SK-N-SH (cell line): ENCODE measurements around the gene RPH3AL. TPM values are rescaled to one million over a fixed set of nuclear protein-coding genes. Genes with fewer than 3 reads are reported as not detected.

ENCODE experiments used
- CTCF ChIA-PET: fragments of 300-600, 350-600 bp; formaldehyde crosslinking; extraction: SDS; loops from one replicate; lab custom pipeline; 2021; lab: Yijun Ruan, JAX
- POLR2A ChIA-PET: fragments of 350-600 bp; sonication (Branson Sonifier 250); formaldehyde crosslinking; extraction: SDS; loops from one replicate; lab custom pipeline; 2020; ENCODE audit warnings: antibody characterized with exemption, inconsistent platforms; lab: Yijun Ruan, JAX
- DNase-seq: peaks from one replicate; pipeline ENCODE4 v3.0.0; 2012
- H2AFZ ChIP-seq: fragments of 200-600 bp; sonication (generic); 2 replicates; pipeline ENCODE4 v1.8.1; 2016; ENCODE audit warnings: antibody characterized with exemption, mild to moderate bottlenecking, low read depth
- H3F3A ChIP-seq: fragments of 200-600 bp; sonication (generic); replicated peaks from 2 replicates; pipeline ENCODE3; 2016; ENCODE audit warnings: antibody characterized with exemption, mild to moderate bottlenecking; ENCODE audit not compliant: insufficient read depth
- H3K27ac ChIP-seq, 2 experiments: fragments of 200-500 bp in 1 of 2; fragments of 200-600 bp in 1 of 2; sonication (Bioruptor generic) in 1 of 2; sonication (generic), shearing (Covaris generic) in 1 of 2; 2 replicates each; pipeline versions ENCODE4 v1.5.1 to v1.6.1; 2014 to 2016; ENCODE audit warnings: low read depth in 2 of 2, inconsistent platforms in 1 of 2, low read length in 1 of 2, mild to moderate bottlenecking in 1 of 2, mixed read lengths in 1 of 2
- H3K27me3 ChIP-seq: fragments of 200-600 bp; sonication (generic), shearing (Covaris generic); 2 replicates; pipeline ENCODE4 v1.6.1; 2016; ENCODE audit warnings: mixed run types; ENCODE audit not compliant: insufficient read depth
- H3K36me3 ChIP-seq, 2 experiments: fragments of 200-500 bp in 1 of 2; fragments of 200-600 bp in 1 of 2; sonication (Bioruptor generic) in 1 of 2; sonication (generic) in 1 of 2; replicated peaks in 1 of 2; 2 replicates each; pipeline versions ENCODE3 to v1.5.1; 2014 to 2016; ENCODE audit warnings: low read length in 1 of 2, mild to moderate bottlenecking in 1 of 2; ENCODE audit not compliant: insufficient read depth in 2 of 2, control insufficient read depth in 1 of 2
- H3K4me1 ChIP-seq, 2 experiments: fragments of 200-500 bp in 1 of 2; fragments of 200-600 bp in 1 of 2; sonication (Bioruptor generic) in 1 of 2; sonication (generic), shearing (Covaris generic) in 1 of 2; 2 replicates each; pipeline versions ENCODE4 v1.5.1 to v1.6.1; 2014 to 2016; ENCODE audit warnings: low read depth in 1 of 2, low read length in 1 of 2, mixed run types in 1 of 2; ENCODE audit not compliant: insufficient read depth in 2 of 2, control insufficient read depth in 1 of 2
- H3K4me2 ChIP-seq: fragments of 200-600 bp; sonication (generic), shearing (Covaris generic); 2 replicates; pipeline ENCODE4 v1.6.1; 2017; ENCODE audit warnings: mixed run types
- H3K4me3 ChIP-seq, 2 experiments: fragments of 200-500 bp in 1 of 2; fragments of 200-600 bp in 1 of 2; sonication (Bioruptor generic) in 1 of 2; sonication (generic), shearing (Covaris generic) in 1 of 2; 2 replicates each; pipeline versions ENCODE4 v1.5.1 to v1.8.1; 2014 to 2016; ENCODE audit warnings: low read depth in 2 of 2, inconsistent platforms in 1 of 2, low read length in 1 of 2, mild to moderate bottlenecking in 1 of 2, mixed read lengths in 1 of 2, moderate library complexity in 1 of 2
- H3K79me2 ChIP-seq: fragments of 200-600 bp; sonication (generic); 2 replicates; pipeline ENCODE4 v1.8.1; 2017; ENCODE audit warnings: mild to moderate bottlenecking; ENCODE audit not compliant: insufficient read depth
- H3K9ac ChIP-seq: fragments of 200-600 bp; sonication (generic); 2 replicates; pipeline ENCODE4 v1.6.1; 2017; ENCODE audit warnings: mixed run types
- H3K9me2 ChIP-seq: fragments of 200-600 bp; sonication (generic); 2 replicates; pipeline ENCODE4 v1.6.1; 2017; ENCODE audit warnings: mixed run types
- H3K9me3 ChIP-seq: fragments of 200-600 bp; sonication (generic); 2 replicates; pipeline ENCODE4 v1.6.1; 2017; ENCODE audit warnings: mixed run types, mild to moderate bottlenecking, moderate library complexity
- H4K20me1 ChIP-seq: fragments of 200-600 bp; sonication (generic); 2 replicates; pipeline ENCODE4 v1.6.1; 2017; ENCODE audit warnings: mild to moderate bottlenecking, mixed run types; ENCODE audit not compliant: insufficient read depth
- CTCF ChIP-seq: fragments of 200-600 bp; sonication (generic); IDR thresholded peaks from 2 replicates; pipeline ENCODE4 v1.6.1; 2017; ENCODE audit warnings: antibody characterized with exemption, mild to moderate bottlenecking, moderate library complexity
- ELF1 ChIP-seq: IDR thresholded peaks from 2 replicates; pipeline ENCODE4 v1.4.0; 2012
- FOSL2 ChIP-seq: IDR thresholded peaks from 2 replicates; pipeline ENCODE4 v1.4.0; 2012; ENCODE audit warnings: low read depth, mild to moderate bottlenecking, moderate library complexity, borderline replicate concordance
- FOXM1 ChIP-seq: IDR thresholded peaks from 2 replicates; pipeline ENCODE4 v1.4.0; 2012; ENCODE audit warnings: low read depth, mild to moderate bottlenecking
- GABPA ChIP-seq: IDR thresholded peaks from 2 replicates; pipeline ENCODE4 v1.4.0; 2012; ENCODE audit warnings: low read depth, mild to moderate bottlenecking
- GATA2 ChIP-seq: sonication (generic); formaldehyde crosslinking; IDR thresholded peaks from 2 replicates; pipeline ENCODE4 v1.5.0; 2020; ENCODE audit warnings: mild to moderate bottlenecking, missing genetic modification reagents
- JUND ChIP-seq: IDR thresholded peaks from 2 replicates; pipeline ENCODE4 v1.4.0; 2012
- MAX ChIP-seq: IDR thresholded peaks from 2 replicates; pipeline ENCODE4 v1.4.0; 2012; ENCODE audit warnings: low read depth
- MEF2A ChIP-seq: IDR thresholded peaks from 2 replicates; pipeline ENCODE4 v1.4.0; 2012; ENCODE audit warnings: low read depth, borderline replicate concordance
- MXI1 ChIP-seq: IDR thresholded peaks from 2 replicates; pipeline ENCODE4 v1.6.1; 2012; ENCODE audit warnings: mild to moderate bottlenecking, low read depth, low read length, improper control_type of control experiment
- PBX3 ChIP-seq: IDR thresholded peaks from 2 replicates; pipeline ENCODE4; 2012
- POLR2AphosphoS5 ChIP-seq: IDR thresholded peaks from 2 replicates; pipeline ENCODE4 v1.6.1; 2012; ENCODE audit warnings: low read depth, low read length
- RAD21 ChIP-seq: IDR thresholded peaks from 2 replicates; pipeline ENCODE4 v1.6.1; 2012; ENCODE audit warnings: mild to moderate bottlenecking, low read length
- RCOR1 ChIP-seq: fragments of 150-350 bp; IDR thresholded peaks from 2 replicates; pipeline ENCODE4 v1.6.1; 2017; ENCODE audit warnings: antibody characterized with exemption, low read length
- RXRA ChIP-seq: IDR thresholded peaks from 2 replicates; pipeline ENCODE4 v1.4.0; 2012; ENCODE audit warnings: low read depth, mild to moderate bottlenecking, borderline replicate concordance
- SMC3 ChIP-seq: IDR thresholded peaks from 2 replicates; pipeline ENCODE4 v1.6.1; 2012; ENCODE audit warnings: low read depth, low read length, improper control_type of control experiment
- TAF1 ChIP-seq: IDR thresholded peaks from 2 replicates; pipeline ENCODE4 v1.6.1; 2012; ENCODE audit warnings: low read depth, mild to moderate bottlenecking, low read length, moderate library complexity, borderline replicate concordance
- TCF12 ChIP-seq: IDR thresholded peaks from 2 replicates; pipeline ENCODE4 v1.4.0; 2012
- TEAD4 ChIP-seq: IDR thresholded peaks from 2 replicates; pipeline ENCODE4 v1.4.0; 2012; ENCODE audit warnings: mild to moderate bottlenecking, borderline replicate concordance; ENCODE audit not compliant: insufficient read depth
- USF1 ChIP-seq: IDR thresholded peaks from 2 replicates; pipeline ENCODE4 v1.4.0; 2012; ENCODE audit warnings: low read depth, borderline replicate concordance
- WGBS: methylation state at CpG from one replicate; pipeline ENCODE4 v1.1.6; 2017; ENCODE audit warnings: low lambda C conversion rate; 5-methylcytosine and 5-hydroxymethylcytosine counted together
- polyA plus RNA-seq, 3 experiments: library from polyadenylated mRNA; depleted of rRNA; stranded (reverse); fragments of >200 nt; gene quantifications; 2 replicates each; pipeline ENCODE4 v1.2.3, GENCODE V29; 2012

Gene RPH3AL
- polyA plus RNA-seq, 1 of the 3 experiments (the other 2 are of a cell fraction) = 2.9 TPM

- TF ChIP-seq TEAD4 (no peak), SMC3 (no peak), MAX (no peak), GATA2 (CRISPR knock-in tag) (no peak), FOSL2 (no peak), TAF1 (no peak), RCOR1 (no peak), JUND (no peak), USF1 (no peak), GABPA (no peak), RXRA (no peak), PBX3 (no peak)
- Histone ChIP-seq H3K4me1 (no peaks in the 10 kb centered on the region; a peak in 1 of 4 replicates), H3K27me3 (no peaks in the 10 kb centered on the region)
Measured at GRCh38 chr17:345261-345660, 7.3 kb downstream of the RPH3AL start.

GRCh38 chr17:343875-344752 is 8.5 kb downstream of the RPH3AL start:
- H3K9me2 ChIP-seq = no peaks in the 10 kb centered on the region
- no peaks in the 10 kb centered on the region for H3K36me3 ChIP-seq
- no peak overlapping the region for H2AFZ ChIP-seq
- H3K27ac ChIP-seq = no peak overlapping the region
- WGBS = 77% methylated on average over 5 of the region's 5 CpGs
- no peaks in the 10 kb centered on the region for H3K9me3 ChIP-seq
- H3K4me1 ChIP-seq = peaks cover 0 to under 1% of the 10 kb centered on the region in 2 experiments; a peak in 1 of 4 replicates
- H3K79me2 ChIP-seq = no peaks in the 10 kb centered on the region
- DNase-seq = no peak
- no peaks in the 10 kb centered on the region for H3K27me3 ChIP-seq
- ChIA-PET POLR2A (no interaction called here), CTCF (no interaction called here)
- no peak overlapping the region for H3K4me2 ChIP-seq
- H4K20me1 ChIP-seq = no peaks in the 10 kb centered on the region
- TF ChIP-seq TAF1 (no peak), MXI1 (no peak), TCF12 (no peak), POLR2AphosphoS5 (no peak), FOXM1 (no peak), TEAD4 (no peak), GATA2 (CRISPR knock-in tag) (no peak), ELF1 (no peak), RAD21 (no peak), CTCF (no peak), MEF2A (no peak), FOSL2 (no peak)
- H3K4me3 ChIP-seq = no peak overlapping the region
- no peak overlapping the region for H3K9ac ChIP-seq
- no peaks in the 10 kb centered on the region for H3F3A ChIP-seq

More at GRCh38 chr17:345261-345660, 7.3 kb downstream of the RPH3AL start:
- no peak overlapping the region for H3K9ac ChIP-seq
- H3K9me2 ChIP-seq = no peaks in the 10 kb centered on the region
- no peak overlapping the region for H3K4me2 ChIP-seq
- no peak overlapping the region for H3K4me3 ChIP-seq
- H2AFZ ChIP-seq = no peak overlapping the region
- H3K36me3 ChIP-seq = no peaks in the 10 kb centered on the region
- H3F3A ChIP-seq = no peaks in the 10 kb centered on the region
- no peaks in the 10 kb centered on the region for H4K20me1 ChIP-seq
- WGBS = 31% methylated on average over 2 of the region's 5 CpGs
- POLR2A ChIA-PET = no interaction called here
- no peak overlapping the region for H3K27ac ChIP-seq
- no peak for DNase-seq
- no peaks in the 10 kb centered on the region for H3K9me3 ChIP-seq
- no peaks in the 10 kb centered on the region for H3K79me2 ChIP-seq
- CTCF ChIA-PET = no interaction called here
